Neutrophil (primary cell): Measurements from ENCODE around the gene TAOK1.
A peak's percentile ranks its signal among the peaks of the same experiment; 100 is the strongest.

Experiments
- H3K27ac ChIP-seq: fragments of 200-600 bp; sonication (generic); 2 replicates; pipeline ENCODE4 v1.5.1; 2016; ENCODE audit warnings: mild to moderate bottlenecking, moderate library complexity
- H3K27me3 ChIP-seq: fragments of 200-600 bp; sonication (generic); 2 replicates; pipeline ENCODE4 v1.6.0; 2016; ENCODE audit warnings: mild to moderate bottlenecking
- H3K36me3 ChIP-seq: fragments of 200-600 bp; sonication (generic); 2 replicates; pipeline ENCODE4 v1.5.1; 2017
- H3K4me1 ChIP-seq, 2 experiments: fragments of 200-600 bp in 1 of 2; sonication (generic) in 1 of 2; 1 replicate in 1 of 2; 2 replicates in 1 of 2; pipeline versions ENCODE4 v1.5.1 to v1.6.1; 2013 to 2016; ENCODE audit warnings: low read depth in 1 of 2, low read length in 1 of 2, mild to moderate bottlenecking in 1 of 2, moderate library complexity in 1 of 2; ENCODE audit not compliant: control insufficient read depth in 1 of 2, insufficient read depth in 1 of 2
- H3K4me3 ChIP-seq, 2 experiments: fragments of 200-600 bp in 1 of 2; sonication (generic) in 1 of 2; 1 replicate in 1 of 2; 2 replicates in 1 of 2; pipeline ENCODE4 v1.5.1; 2013 to 2016; ENCODE audit warnings: low read depth in 1 of 2, low read length in 1 of 2, mild to moderate bottlenecking in 1 of 2, moderate library complexity in 1 of 2
- H3K9me3 ChIP-seq: fragments of 200-600 bp; sonication (generic); 2 replicates; pipeline ENCODE4 v1.5.1; 2016
- CTCF ChIP-seq: fragments of 200-600 bp; sonication (generic); IDR thresholded peaks from 2 replicates; pipeline ENCODE4 v1.5.1; 2016; ENCODE audit warnings: antibody characterized with exemption

TAOK1 gene

GRCh38 chr17:29592850-29593551 lies 202.8 kb downstream of the TAOK1 start, which contains the start of gene ANKRD13B:
TSS of gene ANKRD13B (plus strand) at chr17:29593132. CDS start at chr17:29593622, 490 bp downstream.
- TF ChIP-seq CTCF: no peak
- H3K4me1 ChIP-seq: peaks cover 51 to 52% of the 10 kb centered on the region in 2 experiments
- H3K36me3 ChIP-seq: no peaks in the 10 kb centered on the region
- no peak within 1 kb of the TSS for H3K27ac ChIP-seq
- H3K9me3 ChIP-seq: no peaks in the 10 kb centered on the region
- H3K27me3 ChIP-seq: peaks cover 82% of the 10 kb centered on the region
- H3K4me3 ChIP-seq: peak within 1 kb of the TSS; percentile 55 to 65

GRCh38 chr17:29593591-29594518 lies 203.7 kb downstream of the TAOK1 start:
- H3K4me1 ChIP-seq: peaks cover 43 to 44% of the 10 kb centered on the region in 2 experiments

GRCh38 chr17:29594519-29595090 lies 204.4 kb downstream of the TAOK1 start:
- Histone ChIP-seq H3K27ac (no peak overlapping the region), H3K9me3 (no peaks in the 10 kb centered on the region), H3K4me3 (no peak overlapping the region), H3K4me1 (peaks cover 42 to 43% of the 10 kb centered on the region in 2 experiments), H3K27me3 (peaks cover 80% of the 10 kb centered on the region), H3K36me3 (no peaks in the 10 kb centered on the region)
- no peak for TF ChIP-seq CTCF

More at GRCh38 chr17:29593591-29594518, 203.7 kb downstream of the TAOK1 start:
- TF ChIP-seq CTCF: no peak
- H3K4me3 ChIP-seq: peak overlapping the region; percentile 47 to 60
- H3K36me3 ChIP-seq: no peaks in the 10 kb centered on the region
- peaks cover 76% of the 10 kb centered on the region for H3K27me3 ChIP-seq
- no peaks in the 10 kb centered on the region for H3K9me3 ChIP-seq
- H3K27ac ChIP-seq: no peak overlapping the region

GRCh38 chr17:29595107-29595942 lies 205.2 kb downstream of the TAOK1 start:
- no peak for TF ChIP-seq CTCF
- Histone ChIP-seq H3K27ac (no peak overlapping the region), H3K27me3 (peaks cover 78% of the 10 kb centered on the region), H3K36me3 (no peaks in the 10 kb centered on the region), H3K9me3 (no peaks in the 10 kb centered on the region), H3K4me1 (peaks cover 35 to 36% of the 10 kb centered on the region in 2 experiments), H3K4me3 (no peak overlapping the region)
